ENCODE data around the gene NPHS1.

NPHS1 gene

GRCh38 chr19:35852029-35852780 is at the start of gene NPHS1:
Gene NPHS1, minus strand, starts transcription at chr19:35852504. Its CDS starts 667 bp downstream, at chr19:35851837.
- no peak for DNase-seq (ENCODE audit: low read depth)
- H3K4me3 ChIP-seq (ENCODE audit: low read length) = no peak within 1 kb of the TSS

DNA sequence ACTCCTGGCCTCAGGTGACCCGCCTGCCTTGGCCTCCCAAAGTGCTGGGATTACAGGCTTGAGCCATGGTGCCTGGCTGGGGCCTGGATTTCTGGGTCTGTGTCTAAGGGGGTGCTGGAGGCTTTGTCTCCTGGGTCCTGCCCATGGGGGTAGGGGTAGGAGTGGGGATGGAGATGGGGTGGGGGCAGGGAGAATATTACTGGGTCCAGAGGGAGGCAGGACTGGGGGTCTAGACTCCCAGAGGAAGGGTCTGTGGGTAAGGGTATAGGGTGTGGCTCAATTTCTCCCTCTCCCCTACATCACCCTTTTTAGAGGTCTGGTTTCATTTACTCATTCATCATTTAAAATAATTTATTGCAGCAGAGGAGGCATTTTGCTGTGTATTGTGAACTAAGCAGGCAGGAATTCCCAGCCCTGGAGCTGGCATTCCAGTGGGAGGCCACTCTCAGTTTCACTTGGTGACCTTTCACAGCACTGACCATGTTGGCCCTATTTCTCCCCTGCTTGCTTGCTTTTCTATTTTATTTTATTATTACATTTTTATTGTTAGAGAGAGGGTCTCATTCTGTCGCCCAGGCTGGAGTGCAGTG is 48.8 kb upstream of the NPHS1 start:
- H3K4me3 ChIP-seq (ENCODE audit: low read length) = peak overlapping the region; percentile 77
- no peak for TF ChIP-seq CTCF (conservative IDR thresholded peaks at IDR 0.05; ENCODE audit: low read length)
- DNase-seq (ENCODE audit: low read depth) = peak; percentile 87

More at GRCh38 chr19:35852029-35852780, at the start of gene NPHS1:
- TF ChIP-seq CTCF (conservative IDR thresholded peaks at IDR 0.05; ENCODE audit: low read length) = no peak

- no peak for TF ChIP-seq CTCF (conservative IDR thresholded peaks at IDR 0.05; ENCODE audit: low read length)
- H3K4me3 ChIP-seq (ENCODE audit: low read length) = peak overlapping the region; percentile 77
- peak; percentile 79 for DNase-seq (ENCODE audit: low read depth)
These were observed 47.4 kb upstream of the NPHS1 start for GRCh38 chr19:35899547-35900214.

DNA sequence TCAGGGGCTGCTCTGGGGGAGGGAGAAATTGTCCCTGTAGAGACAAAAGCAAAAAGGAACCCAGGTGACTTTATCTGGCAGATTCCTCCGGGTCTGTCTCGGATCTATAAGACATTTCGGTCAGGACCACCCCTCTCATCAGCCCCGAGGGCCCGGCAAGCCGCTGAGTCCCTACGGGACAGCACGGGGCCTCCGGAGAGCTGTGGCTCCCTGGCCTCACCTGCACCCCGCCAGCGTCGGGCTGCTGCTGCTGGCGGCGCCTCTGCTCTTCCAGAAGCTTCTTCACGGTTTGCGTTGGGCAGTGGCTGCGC is 46.1 kb upstream of the NPHS1 start:
- no peak for DNase-seq (ENCODE audit: low read depth)
- TF ChIP-seq CTCF (conservative IDR thresholded peaks at IDR 0.05; ENCODE audit: low read length) = no peak
- peak overlapping the region; percentile 77 for H3K4me3 ChIP-seq (ENCODE audit: low read length)

DNA sequence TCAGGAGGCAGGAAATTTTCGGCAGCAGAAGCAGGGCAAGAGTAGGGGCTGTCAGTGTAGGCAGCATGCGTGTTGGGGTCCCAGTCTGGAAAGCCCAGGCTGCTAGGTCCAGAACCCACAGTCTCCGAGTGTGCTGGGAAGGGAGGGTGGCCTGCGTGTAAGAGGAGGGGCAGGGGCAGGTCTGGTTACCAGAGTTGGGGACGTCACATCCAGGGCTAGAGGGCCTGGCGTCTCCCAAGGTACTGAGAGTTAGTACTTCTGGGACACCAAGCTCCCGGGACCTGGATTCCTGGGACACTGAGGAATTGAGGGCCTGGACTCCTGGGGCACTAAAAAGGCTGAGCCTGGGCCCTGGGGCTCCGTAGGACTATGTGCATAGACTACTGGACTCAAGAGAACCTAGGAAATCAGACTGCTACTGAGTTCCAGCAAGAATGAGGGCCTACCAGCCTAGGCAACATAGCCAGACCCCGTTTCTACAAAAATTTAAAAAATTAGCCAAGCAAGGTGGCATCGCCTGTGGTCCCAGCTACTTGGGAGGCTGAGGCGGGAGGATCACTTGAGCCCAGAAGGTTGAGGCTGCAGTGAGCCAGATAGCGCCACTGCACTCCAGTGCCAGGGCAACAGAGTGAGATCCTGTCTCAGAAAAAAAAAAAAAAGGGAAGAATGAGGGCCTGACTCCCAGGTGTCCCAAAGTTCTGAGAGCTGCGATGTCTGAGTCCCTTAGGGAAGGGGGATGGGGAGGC is 45.6 kb upstream of the NPHS1 start:
- no peak for TF ChIP-seq CTCF (conservative IDR thresholded peaks at IDR 0.05; ENCODE audit: low read length)
- peak overlapping the region; percentile 77 for H3K4me3 ChIP-seq (ENCODE audit: low read length)
- DNase-seq (ENCODE audit: low read depth) = no peak

- no peak for TF ChIP-seq CTCF (conservative IDR thresholded peaks at IDR 0.05; ENCODE audit: low read length)
- no peak overlapping the region for H3K4me3 ChIP-seq (ENCODE audit: low read length)
- DNase-seq (ENCODE audit: low read depth) = no peak
These were observed 44.3 kb upstream of the NPHS1 start for GRCh38 chr19:35896643-35897040.

Measured in AG10803 (cell line).